ENCODE measurements around the gene MYH14. TPM values are rescaled to one million over a fixed set of nuclear protein-coding genes. Genes with fewer than 3 reads are reported as not detected.

The MYH14 gene
- total and polyA plus RNA-seq, 9 of the 15 experiments (the other 6 are each of a cell fraction or from before 2014, with no cell fraction given), result 0.04 to 0.86 (median 0.19) TPM; not detected in 2

- intact Hi-C loops (cut with micrococcal nuclease) (no loop called here), in situ Hi-C loops (cut with MboI) (no loop called here)
- ChIA-PET CTCF (ENCODE audit: low intra/inter-chr PET ratio) (no interaction called here), POLR2A (interaction anchor here (0.6 to 0.9 kb wide), 3 partner anchors 14 to 43 kb away, joined by 3 to 4 read pairs (median 3); no protein-coding TSS in a partner anchor)
- H3K27ac ChIP-seq (ENCODE audit: extremely low read depth, low read depth, low read length), result no peak overlapping the region
- ATAC-seq (no peak), DNase-seq (ENCODE audit: extremely low read depth in 1 of 4, low spot score in 3 of 4) (no peak), FAIRE-seq (no peak)
- 4% methylated on average over 21 of the region's 25 CpGs for WGBS (ENCODE audit: insufficient coverage, low coverage, missing lambda C conversion rate)
- no peak overlapping the region for H2AFZ ChIP-seq (ENCODE audit: low read depth, low read length)
- no peaks in the 10 kb centered on the region for H4K20me1 ChIP-seq (replicated peaks; ENCODE audit: control insufficient read depth, insufficient read depth, low read length)
- no peaks in the 10 kb centered on the region for H3K9me3 ChIP-seq (replicated peaks; ENCODE audit: control insufficient read depth, insufficient read depth, low read depth, low read length)
- TF ChIP-seq, protein P1, sequence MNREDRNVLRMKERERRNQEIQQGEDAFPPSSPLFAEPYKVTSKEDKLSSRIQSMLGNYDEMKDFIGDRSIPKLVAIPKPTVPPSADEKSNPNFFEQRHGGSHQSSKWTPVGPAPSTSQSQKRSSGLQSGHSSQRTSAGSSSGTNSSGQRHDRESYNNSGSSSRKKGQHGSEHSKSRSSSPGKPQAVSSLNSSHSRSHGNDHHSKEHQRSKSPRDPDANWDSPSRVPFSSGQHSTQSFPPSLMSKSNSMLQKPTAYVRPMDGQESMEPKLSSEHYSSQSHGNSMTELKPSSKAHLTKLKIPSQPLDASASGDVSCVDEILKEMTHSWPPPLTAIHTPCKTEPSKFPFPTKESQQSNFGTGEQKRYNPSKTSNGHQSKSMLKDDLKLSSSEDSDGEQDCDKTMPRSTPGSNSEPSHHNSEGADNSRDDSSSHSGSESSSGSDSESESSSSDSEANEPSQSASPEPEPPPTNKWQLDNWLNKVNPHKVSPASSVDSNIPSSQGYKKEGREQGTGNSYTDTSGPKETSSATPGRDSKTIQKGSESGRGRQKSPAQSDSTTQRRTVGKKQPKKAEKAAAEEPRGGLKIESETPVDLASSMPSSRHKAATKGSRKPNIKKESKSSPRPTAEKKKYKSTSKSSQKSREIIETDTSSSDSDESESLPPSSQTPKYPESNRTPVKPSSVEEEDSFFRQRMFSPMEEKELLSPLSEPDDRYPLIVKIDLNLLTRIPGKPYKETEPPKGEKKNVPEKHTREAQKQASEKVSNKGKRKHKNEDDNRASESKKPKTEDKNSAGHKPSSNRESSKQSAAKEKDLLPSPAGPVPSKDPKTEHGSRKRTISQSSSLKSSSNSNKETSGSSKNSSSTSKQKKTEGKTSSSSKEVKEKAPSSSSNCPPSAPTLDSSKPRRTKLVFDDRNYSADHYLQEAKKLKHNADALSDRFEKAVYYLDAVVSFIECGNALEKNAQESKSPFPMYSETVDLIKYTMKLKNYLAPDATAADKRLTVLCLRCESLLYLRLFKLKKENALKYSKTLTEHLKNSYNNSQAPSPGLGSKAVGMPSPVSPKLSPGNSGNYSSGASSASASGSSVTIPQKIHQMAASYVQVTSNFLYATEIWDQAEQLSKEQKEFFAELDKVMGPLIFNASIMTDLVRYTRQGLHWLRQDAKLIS (CRISPR knock-in tag; IDR thresholded peaks at IDR 0.05), result no peak
- TF ChIP-seq RFX1 (IDR thresholded peaks at IDR 0.05), result peak; percentile 40; the same call in 1 of the 2 replicates
- no peak for TF ChIP-seq PURB (CRISPR knock-in tag; IDR thresholded peaks at IDR 0.05; ENCODE audit: low read depth)
- TF ChIP-seq, protein P2, sequence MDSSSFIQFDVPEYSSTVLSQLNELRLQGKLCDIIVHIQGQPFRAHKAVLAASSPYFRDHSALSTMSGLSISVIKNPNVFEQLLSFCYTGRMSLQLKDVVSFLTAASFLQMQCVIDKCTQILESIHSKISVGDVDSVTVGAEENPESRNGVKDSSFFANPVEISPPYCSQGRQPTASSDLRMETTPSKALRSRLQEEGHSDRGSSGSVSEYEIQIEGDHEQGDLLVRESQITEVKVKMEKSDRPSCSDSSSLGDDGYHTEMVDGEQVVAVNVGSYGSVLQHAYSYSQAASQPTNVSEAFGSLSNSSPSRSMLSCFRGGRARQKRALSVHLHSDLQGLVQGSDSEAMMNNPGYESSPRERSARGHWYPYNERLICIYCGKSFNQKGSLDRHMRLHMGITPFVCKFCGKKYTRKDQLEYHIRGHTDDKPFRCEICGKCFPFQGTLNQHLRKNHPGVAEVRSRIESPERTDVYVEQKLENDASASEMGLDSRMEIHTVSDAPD (CRISPR knock-in tag; IDR thresholded peaks at IDR 0.05), result no peak
- no peak overlapping the region for H3K4me2 ChIP-seq (ENCODE audit: insufficient read depth, low read length)
- H3K9me1 ChIP-seq (ENCODE audit: control insufficient read depth, insufficient read depth, low read length), result no peaks in the 10 kb centered on the region
- no peaks in the 10 kb centered on the region for H3K36me3 ChIP-seq (ENCODE audit: control insufficient read depth, insufficient read depth, low read length)
- H3K9ac ChIP-seq (ENCODE audit: insufficient read depth in 1 of 2, low read depth in 2 of 2, low read length in 2 of 2), result no peak overlapping the region
- peaks cover 0 to 15% of the 10 kb centered on the region in 2 experiments; a peak in 1 of 5 replicates for H3K27me3 ChIP-seq (ENCODE audit: control insufficient read depth in 2 of 2, insufficient read depth in 2 of 2, low read length in 2 of 2)
- no peak overlapping the region for H3K4me3 ChIP-seq
- H3K79me2 ChIP-seq (ENCODE audit: control insufficient read depth, insufficient read depth, low read length), result no peaks in the 10 kb centered on the region
- no TSS peak for BruUV-seq (replicated peaks)
- peaks cover 0 to 17% of the 10 kb centered on the region in 2 experiments; a peak in 2 of 5 replicates for H3K4me1 ChIP-seq (replicated peaks in 1 of 2; ENCODE audit: control insufficient read depth in 2 of 2, insufficient read depth in 2 of 2, low read length in 2 of 2)
These were observed 11.5 kb downstream of the MYH14 start for GRCh38 chr19:50214699-50215543.

Measured in K562 (cell line).